Memory B cell (primary cell): ENCODE data around the gene PIK3CD.
"Not testable (repeated sequence)": the region's sequence is repeated elsewhere in the genome, so short reads cannot be mapped to it uniquely, and the experiment has no call there.

Experiments
- ATAC-seq: fragments of 150-1000 bp; cut with Tn5 transposase; 2 replicates; pipeline ENCODE4 v1.10.0; 2021; ENCODE audit warnings: low read depth, mild to moderate bottlenecking, moderate library complexity
- DNase-seq, 2 donors: peaks; one replicate each; pipeline ENCODE4 v3.0.0; 2022; ENCODE audit warnings: low spot score in 2 of 2
- H3K27ac Mint-ChIP-seq: one replicate; pipeline ENCODE4 v1.8.0; 2022; ENCODE audit warnings: mild to moderate bottlenecking, moderate library complexity, mixed read lengths
- H3K27me3 Mint-ChIP-seq: one replicate; pipeline ENCODE4 v1.8.0; 2022; ENCODE audit warnings: mixed read lengths
- H3K36me3 Mint-ChIP-seq: one replicate; pipeline ENCODE4 v1.8.0; 2022; ENCODE audit warnings: mild to moderate bottlenecking, mixed read lengths
- H3K4me1 Mint-ChIP-seq: one replicate; pipeline ENCODE4 v1.8.0; 2022; ENCODE audit warnings: mixed read lengths
- H3K4me3 Mint-ChIP-seq: one replicate; pipeline ENCODE4 v1.8.0; 2022; ENCODE audit warnings: mild to moderate bottlenecking, moderate library complexity, mixed read lengths
- H3K9me3 Mint-ChIP-seq: one replicate; pipeline ENCODE4 v1.8.0; 2022; ENCODE audit warnings: mixed read lengths

Gene PIK3CD

GRCh38 chr1:9696793-9697192 lies 45.3 kb downstream of the PIK3CD start:
- Mint-ChIP-seq H3K9me3 (no peaks in the 10 kb centered on the region), H3K4me1 (peaks cover 24% of the 10 kb centered on the region), H3K4me3 (no peak overlapping the region), H3K27me3 (no peaks in the 10 kb centered on the region), H3K27ac (peak overlapping the region; percentile 58), H3K36me3 (peaks cover 27% of the 10 kb centered on the region)
- no peak for ATAC-seq
- DNase-seq, result no peak

GRCh38 chr1:9699361-9699760 lies 47.8 kb downstream of the PIK3CD start:
- H3K36me3 Mint-ChIP-seq, result peaks cover 35% of the 10 kb centered on the region
- H3K27me3 Mint-ChIP-seq, result no peaks in the 10 kb centered on the region
- peaks cover 33% of the 10 kb centered on the region for H3K4me1 Mint-ChIP-seq
- H3K27ac Mint-ChIP-seq, result no peak overlapping the region
- DNase-seq (no peak), ATAC-seq (no peak)
- no peaks in the 10 kb centered on the region for H3K9me3 Mint-ChIP-seq
- H3K4me3 Mint-ChIP-seq, result no peak overlapping the region

- ATAC-seq, result no peak
- no peak overlapping the region for H3K27ac Mint-ChIP-seq
- H3K4me3 Mint-ChIP-seq, result no peak overlapping the region
- H3K27me3 Mint-ChIP-seq, result no peaks in the 10 kb centered on the region
- no peaks in the 10 kb centered on the region for H3K9me3 Mint-ChIP-seq
- no peak for DNase-seq
- H3K36me3 Mint-ChIP-seq, result peaks cover 31% of the 10 kb centered on the region
- peaks cover 41% of the 10 kb centered on the region for H3K4me1 Mint-ChIP-seq
These were observed 48.8 kb downstream of the PIK3CD start for GRCh38 chr1:9700340-9700739.

- H3K27ac Mint-ChIP-seq, result peak overlapping the region; percentile 11
- H3K4me3 Mint-ChIP-seq, result no peak overlapping the region
- H3K9me3 Mint-ChIP-seq, result no peaks in the 10 kb centered on the region
- peaks cover 44% of the 10 kb centered on the region for H3K4me1 Mint-ChIP-seq
- H3K36me3 Mint-ChIP-seq, result peaks cover 29% of the 10 kb centered on the region
- no peak for DNase-seq
- H3K27me3 Mint-ChIP-seq, result no peaks in the 10 kb centered on the region
- ATAC-seq, result no peak
These were observed 50.1 kb downstream of the PIK3CD start for GRCh38 chr1:9701665-9702064.

GRCh38 chr1:9703165-9703509 lies 51.6 kb downstream of the PIK3CD start:
- Mint-ChIP-seq H3K4me1 (peaks cover 43% of the 10 kb centered on the region), H3K36me3 (peaks cover 29% of the 10 kb centered on the region), H3K4me3 (no peak overlapping the region), H3K27ac (no peak overlapping the region), H3K9me3 (no peaks in the 10 kb centered on the region), H3K27me3 (no peaks in the 10 kb centered on the region)
- no peak for ATAC-seq
- no peak for DNase-seq

- ATAC-seq, result no peak
- Mint-ChIP-seq H3K9me3 (no peaks in the 10 kb centered on the region), H3K36me3 (peaks cover 28% of the 10 kb centered on the region), H3K27me3 (no peaks in the 10 kb centered on the region), H3K4me1 (peaks cover 41% of the 10 kb centered on the region), H3K4me3 (peak overlapping the region; percentile 16), H3K27ac (peak overlapping the region; percentile 39)
- no peak for DNase-seq
These were observed 52.1 kb downstream of the PIK3CD start for GRCh38 chr1:9703681-9704080.

- Mint-ChIP-seq H3K27ac (no peak overlapping the region), H3K9me3 (no peaks in the 10 kb centered on the region), H3K36me3 (peaks cover 25% of the 10 kb centered on the region), H3K4me1 (peaks cover 33% of the 10 kb centered on the region), H3K4me3 (no peak overlapping the region), H3K27me3 (no peaks in the 10 kb centered on the region)
- ATAC-seq, result no peak
- DNase-seq, result no peak
These were observed 54.0 kb downstream of the PIK3CD start for GRCh38 chr1:9705337-9706093.

- H3K4me3 Mint-ChIP-seq, result no peak overlapping the region
- no peaks in the 10 kb centered on the region for H3K9me3 Mint-ChIP-seq
- peaks cover 27% of the 10 kb centered on the region for H3K4me1 Mint-ChIP-seq
- H3K27me3 Mint-ChIP-seq, result no peaks in the 10 kb centered on the region
- peaks cover 21% of the 10 kb centered on the region for H3K36me3 Mint-ChIP-seq
- DNase-seq (no peak), ATAC-seq (no peak)
- no peak overlapping the region for H3K27ac Mint-ChIP-seq
These were observed 54.6 kb downstream of the PIK3CD start for GRCh38 chr1:9706178-9706577.

- H3K36me3 Mint-ChIP-seq, result peaks cover 14% of the 10 kb centered on the region
- ATAC-seq (no peak), DNase-seq (no peak)
- peak overlapping the region; percentile 77 for H3K27ac Mint-ChIP-seq
- H3K4me3 Mint-ChIP-seq, result no peak overlapping the region
- no peaks in the 10 kb centered on the region for H3K9me3 Mint-ChIP-seq
- H3K4me1 Mint-ChIP-seq, result peaks cover 16% of the 10 kb centered on the region
- H3K27me3 Mint-ChIP-seq, result no peaks in the 10 kb centered on the region
These were observed 58.5 kb downstream of the PIK3CD start for GRCh38 chr1:9710037-9710436.

GRCh38 chr1:9711466-9712020 lies 60.0 kb downstream of the PIK3CD start:
- Mint-ChIP-seq H3K4me1 (peaks cover 11% of the 10 kb centered on the region), H3K4me3 (no peak overlapping the region), H3K27ac (peak overlapping the region; percentile 41), H3K36me3 (peaks cover 19% of the 10 kb centered on the region), H3K27me3 (no peaks in the 10 kb centered on the region), H3K9me3 (no peaks in the 10 kb centered on the region)
- DNase-seq (no peak), ATAC-seq (peak; percentile 6)

- H3K9me3 Mint-ChIP-seq, ATAC-seq, H3K4me3 Mint-ChIP-seq, H3K27ac Mint-ChIP-seq, DNase-seq, H3K27me3 Mint-ChIP-seq: not testable (repeated sequence)
- H3K36me3 Mint-ChIP-seq, result peaks cover 26% of the 10 kb centered on the region
- peaks cover 17% of the 10 kb centered on the region for H3K4me1 Mint-ChIP-seq
These were observed 61.2 kb downstream of the PIK3CD start for GRCh38 chr1:9712767-9713166.

GRCh38 chr1:9714257-9714718 lies 62.8 kb downstream of the PIK3CD start:
- peak overlapping the region; percentile 33 for H3K4me3 Mint-ChIP-seq
- H3K4me1 Mint-ChIP-seq, result peaks cover 20% of the 10 kb centered on the region
- no peaks in the 10 kb centered on the region for H3K27me3 Mint-ChIP-seq
- DNase-seq, result peak in 1 of 2 donors; percentile 68
- no peaks in the 10 kb centered on the region for H3K9me3 Mint-ChIP-seq
- peak overlapping the region; percentile 85 for H3K27ac Mint-ChIP-seq
- ATAC-seq, result peak; percentile 63
- peaks cover 28% of the 10 kb centered on the region for H3K36me3 Mint-ChIP-seq

GRCh38 chr1:9715536-9716226 lies 64.2 kb downstream of the PIK3CD start:
- no peaks in the 10 kb centered on the region for H3K27me3 Mint-ChIP-seq
- H3K4me3 Mint-ChIP-seq, result peak overlapping the region; percentile 44
- no peaks in the 10 kb centered on the region for H3K9me3 Mint-ChIP-seq
- H3K27ac Mint-ChIP-seq, result peak overlapping the region; percentile 93
- ATAC-seq (no peak), DNase-seq (no peak)
- peaks cover 20% of the 10 kb centered on the region for H3K4me1 Mint-ChIP-seq
- H3K36me3 Mint-ChIP-seq, result peaks cover 25% of the 10 kb centered on the region

- peak overlapping the region; percentile 77 for H3K4me3 Mint-ChIP-seq
- no peaks in the 10 kb centered on the region for H3K27me3 Mint-ChIP-seq
- no peaks in the 10 kb centered on the region for H3K9me3 Mint-ChIP-seq
- H3K27ac Mint-ChIP-seq, result peak overlapping the region; percentile 93
- peaks cover 20% of the 10 kb centered on the region for H3K4me1 Mint-ChIP-seq
- DNase-seq (no peak), ATAC-seq (no peak)
- peaks cover 18% of the 10 kb centered on the region for H3K36me3 Mint-ChIP-seq
These were observed 65.1 kb downstream of the PIK3CD start for GRCh38 chr1:9716404-9717192.
